ENCODE measurements around the gene IGFN1. TPM values are rescaled to one million over a fixed set of nuclear protein-coding genes. Genes with fewer than 3 reads are reported as not detected.

The IGFN1 gene
- total and polyA plus RNA-seq, 2 donors (not counting 3 experiments of a cell fraction or from before 2014, with no cell fraction given) = not detected

- POLR2A ChIA-PET = no interaction called here
- no peak overlapping the region for H2AFZ ChIP-seq (ENCODE audit: low read depth, low read length)
- DNase-seq (ENCODE audit: low read depth, low spot score) = no peak
- CTCF ChIA-PET = interaction anchor here (1.3 to 1.9 kb wide), 2 partner anchors 11 to 24 kb away, joined by 3 to 6 read pairs; partner anchors contain the start of gene TMEM9
- no peaks in the 10 kb centered on the region for H3K79me2 ChIP-seq (ENCODE audit: control insufficient read depth, insufficient read depth, low read length)
- H3K4me1 ChIP-seq (ENCODE audit: control insufficient read depth, extremely low read depth, insufficient read depth, low read length) = no peaks in the 10 kb centered on the region
- no peak overlapping the region for H3K9ac ChIP-seq (replicated peaks; ENCODE audit: extremely low read depth, insufficient read depth, low read length)
- H3K27me3 ChIP-seq (ENCODE audit: control insufficient read depth in 2 of 2, insufficient read depth in 2 of 2, low read length in 2 of 2) = no peaks in the 10 kb centered on the region
- FAIRE-seq = no peak
- no peaks in the 10 kb centered on the region for H3K9me1 ChIP-seq (replicated peaks; ENCODE audit: control insufficient read depth, extremely low read depth, insufficient read depth, low read length)
- dilution Hi-C loops (cut with MboI; ENCODE audit: extremely low pct_ligation_motif_present, low sequenced_read_pairs) = no loop called here
- H3K27ac ChIP-seq (ENCODE audit: insufficient read depth, low read depth, low read length) = no peak overlapping the region
- H3K9me3 ChIP-seq (replicated peaks; ENCODE audit: control insufficient read depth, insufficient read depth, low read length) = no peaks in the 10 kb centered on the region
- H3K4me3 ChIP-seq (replicated peaks in 1 of 3; ENCODE audit: insufficient read depth in 1 of 3, low read depth in 1 of 3, low read length in 3 of 3) = no peak overlapping the region
- TF ChIP-seq MAX (IDR thresholded peaks at IDR 0.05; ENCODE audit: insufficient read depth, insufficient read length) (no peak), POLR2A (IDR thresholded peaks at IDR 0.05; ENCODE audit: low read depth, low read length) (no peak), JUN (IDR thresholded peaks at IDR 0.05; ENCODE audit: borderline replicate concordance, insufficient read depth, insufficient read length, low read depth) (no peak), GATA2 (IDR thresholded peaks at IDR 0.05; ENCODE audit: insufficient read depth, insufficient read length, low read depth, low read length) (no peak), MYC (IDR thresholded peaks at IDR 0.05; ENCODE audit: low read depth, low read length) (no peak), POLR2AphosphoS5 (IDR thresholded peaks at IDR 0.05; ENCODE audit: insufficient read depth, low read depth, low read length) (no peak), FOS (IDR thresholded peaks at IDR 0.05; ENCODE audit: borderline replicate concordance, insufficient read depth, low read length) (no peak), EZH2 (IDR thresholded peaks at IDR 0.05; ENCODE audit: borderline replicate concordance, low read depth, low read length, severe bottlenecking) (no peak)
- TF ChIP-seq, protein P1, sequence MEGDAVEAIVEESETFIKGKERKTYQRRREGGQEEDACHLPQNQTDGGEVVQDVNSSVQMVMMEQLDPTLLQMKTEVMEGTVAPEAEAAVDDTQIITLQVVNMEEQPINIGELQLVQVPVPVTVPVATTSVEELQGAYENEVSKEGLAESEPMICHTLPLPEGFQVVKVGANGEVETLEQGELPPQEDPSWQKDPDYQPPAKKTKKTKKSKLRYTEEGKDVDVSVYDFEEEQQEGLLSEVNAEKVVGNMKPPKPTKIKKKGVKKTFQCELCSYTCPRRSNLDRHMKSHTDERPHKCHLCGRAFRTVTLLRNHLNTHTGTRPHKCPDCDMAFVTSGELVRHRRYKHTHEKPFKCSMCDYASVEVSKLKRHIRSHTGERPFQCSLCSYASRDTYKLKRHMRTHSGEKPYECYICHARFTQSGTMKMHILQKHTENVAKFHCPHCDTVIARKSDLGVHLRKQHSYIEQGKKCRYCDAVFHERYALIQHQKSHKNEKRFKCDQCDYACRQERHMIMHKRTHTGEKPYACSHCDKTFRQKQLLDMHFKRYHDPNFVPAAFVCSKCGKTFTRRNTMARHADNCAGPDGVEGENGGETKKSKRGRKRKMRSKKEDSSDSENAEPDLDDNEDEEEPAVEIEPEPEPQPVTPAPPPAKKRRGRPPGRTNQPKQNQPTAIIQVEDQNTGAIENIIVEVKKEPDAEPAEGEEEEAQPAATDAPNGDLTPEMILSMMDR (IDR thresholded peaks at IDR 0.05; ENCODE audit: extremely low read depth in 1 of 2, insufficient read depth in 1 of 2, low read depth in 1 of 2, low read length in 2 of 2) = no peak
- intact Hi-C loops (cut with micrococcal nuclease) = no loop called here
- H3K36me3 ChIP-seq (ENCODE audit: control insufficient read depth in 2 of 2, extremely low read depth in 1 of 2, insufficient read depth in 2 of 2, low read length in 2 of 2) = peaks cover 0 to 46% of the 10 kb centered on the region in 2 experiments
- no peak overlapping the region for H3K4me2 ChIP-seq (ENCODE audit: insufficient read depth, low read length)
- BruUV-seq (replicated peaks) = no TSS peak
- no peaks in the 10 kb centered on the region for H4K20me1 ChIP-seq (replicated peaks; ENCODE audit: control insufficient read depth, extremely low read depth, insufficient read depth, low read length)
These were observed 47.5 kb upstream of the IGFN1 start for GRCh38 chr1:201142849-201143725.

All from endothelial cell of umbilical vein (primary cell).